PFSK-1 (cell line): Measurements from ENCODE around the gene CTU2.

ENCODE experiments used
- FOXP2 ChIP-seq: optimal IDR thresholded peaks from 2 replicates; pipeline ENCODE3; 2011; ENCODE audit warnings: borderline replicate concordance, control low read depth, inconsistent platforms; ENCODE audit not compliant: insufficient read depth; ENCODE audit errors: extremely low read length, extremely low read depth
- POLR2AphosphoS5 ChIP-seq: IDR thresholded peaks from 2 replicates; pipeline ENCODE4 v1.6.1; 2012; ENCODE audit warnings: low read depth, mild to moderate bottlenecking, control low read depth, low read length, moderate library complexity
- REST ChIP-seq, 2 experiments: IDR thresholded peaks; 2 replicates each; pipeline versions ENCODE4 v1.6.1 to v1.8.0; 2011 to 2012; ENCODE audit warnings: low read depth in 2 of 2, low read length in 2 of 2, control low read depth in 1 of 2, inconsistent platforms in 1 of 2, mild to moderate bottlenecking in 1 of 2, moderate library complexity in 1 of 2; ENCODE audit not compliant: insufficient read depth in 1 of 2
- SIN3A ChIP-seq: IDR thresholded peaks from 2 replicates; pipeline ENCODE4 v1.6.1; 2012; ENCODE audit warnings: mild to moderate bottlenecking, low read length, moderate library complexity, borderline replicate concordance; ENCODE audit not compliant: insufficient read depth
- TAF1 ChIP-seq: IDR thresholded peaks from 2 replicates; pipeline ENCODE4 v1.6.1; 2012; ENCODE audit warnings: low read length, control low read depth, borderline replicate concordance; ENCODE audit not compliant: insufficient read depth

Gene CTU2

GRCh38 chr16:88699180-88699579, 7.1 kb upstream of the CTU2 start:
- TF ChIP-seq TAF1 (no peak), REST (IDR thresholded peaks at IDR 0.05; ENCODE audit: insufficient read depth in 1 of 2, low read depth in 2 of 2, low read length in 2 of 2) (no peak), POLR2AphosphoS5 (no peak), FOXP2 (no peak), SIN3A (no peak)

- TF ChIP-seq TAF1 (no peak), SIN3A (no peak), REST (IDR thresholded peaks at IDR 0.05; ENCODE audit: insufficient read depth in 1 of 2, low read depth in 2 of 2, low read length in 2 of 2) (no peak)
These were observed 6.0 kb upstream of the CTU2 start for GRCh38 chr16:88700322-88700635.

- TF ChIP-seq REST (IDR thresholded peaks at IDR 0.05; ENCODE audit: insufficient read depth in 1 of 2, low read depth in 2 of 2, low read length in 2 of 2) (0 out of 4 replicates have a peak, but pooled peaks have one; percentile 12 to 31), FOXP2 (no peak), SIN3A (peak; percentile 84; the same call in 1 of the 2 replicates), TAF1 (no peak), POLR2AphosphoS5 (no peak)
These were observed 5.4 kb upstream of the CTU2 start for GRCh38 chr16:88700636-88701482.

GRCh38 chr16:88701581-88702370, 4.5 kb upstream of the CTU2 start:
- TF ChIP-seq POLR2AphosphoS5, result no peak
- TF ChIP-seq FOXP2, result no peak
- no peak for TF ChIP-seq REST (IDR thresholded peaks at IDR 0.05; ENCODE audit: insufficient read depth in 1 of 2, low read depth in 2 of 2, low read length in 2 of 2)
